ENCODE data around the gene CFDP1. TPM values are rescaled to one million over a fixed set of nuclear protein-coding genes. Genes with fewer than 3 reads are reported as not detected.

The CFDP1 gene
- total RNA-seq, 2 donors from 2014 or later = 79.8 to 117 TPM

GRCh38 chr16:75420987-75421819, 12.1 kb downstream of the CFDP1 start:
- peak; percentile 86 for DNase-seq
- peak; percentile 99 for ATAC-seq
- intact Hi-C loops (cut with DNase I, micrococcal nuclease) = no loop called here

GRCh38 chr16:75416904-75417565, 16.3 kb downstream of the CFDP1 start:
- intact Hi-C loops (cut with DNase I, micrococcal nuclease) = no loop called here
- DNase-seq = no peak
- no peak for ATAC-seq

GRCh38 chr16:75415169-75415905, 18.0 kb downstream of the CFDP1 start:
- DNase-seq = no peak

GRCh38 chr16:75413951-75414350, 19.4 kb downstream of the CFDP1 start:
- ATAC-seq = no peak
- DNase-seq = no peak
- intact Hi-C loops (cut with DNase I, micrococcal nuclease) = no loop called here

More at GRCh38 chr16:75415169-75415905, 18.0 kb downstream of the CFDP1 start:
- intact Hi-C loops (cut with DNase I, micrococcal nuclease) = no loop called here
- no peak for ATAC-seq

GRCh38 chr16:75406943-75407342, 26.4 kb downstream of the CFDP1 start:
- intact Hi-C loops (cut with DNase I, micrococcal nuclease) = loop anchor here in 1 of 2 donors (10.0 kb wide), 1 partner anchor 212 kb away; no protein-coding TSS in a partner anchor
- DNase-seq (no peak), ATAC-seq (no peak)

- intact Hi-C loops (cut with DNase I, micrococcal nuclease) = loop anchor here in 1 of 2 donors (10.0 kb wide), 1 partner anchor 208 kb away; no protein-coding TSS in a partner anchor
- ATAC-seq (peak; percentile 31), DNase-seq (no peak)
These were observed 30.4 kb downstream of the CFDP1 start for GRCh38 chr16:75402821-75403475.

GRCh38 chr16:75402159-75402820, 31.0 kb downstream of the CFDP1 start:
- no peak for DNase-seq
- ATAC-seq = no peak
- intact Hi-C loops (cut with DNase I, micrococcal nuclease) = loop anchor here in 1 of 2 donors (10.0 kb wide), 1 partner anchor 207 kb away; no protein-coding TSS in a partner anchor

- peak; percentile 90 for ATAC-seq
- no peak for DNase-seq
- intact Hi-C loops (cut with DNase I, micrococcal nuclease) = loop anchor here in 1 of 2 donors (10.0 kb wide), 1 partner anchor 207 kb away; no protein-coding TSS in a partner anchor
These were observed 31.6 kb downstream of the CFDP1 start for GRCh38 chr16:75401691-75402090.

GRCh38 chr16:75398333-75398732, 35.0 kb downstream of the CFDP1 start:
- ATAC-seq = no peak
- no peak for DNase-seq
- intact Hi-C loops (cut with DNase I, micrococcal nuclease) = loop anchor here in 1 of 2 donors (10.0 kb wide), 1 partner anchor 164 kb away; no protein-coding TSS in a partner anchor

- ATAC-seq (no peak), DNase-seq (no peak)
- intact Hi-C loops (cut with DNase I, micrococcal nuclease) = loop anchor here in 1 of 2 donors (10.0 kb wide), 1 partner anchor 160 kb away; no protein-coding TSS in a partner anchor
These were observed 38.4 kb downstream of the CFDP1 start for GRCh38 chr16:75394941-75395340.

- ATAC-seq = no peak
- intact Hi-C loops (cut with DNase I, micrococcal nuclease) = loop anchor here in 1 of 2 donors (10.0 kb wide), 1 partner anchor 158 kb away; no protein-coding TSS in a partner anchor
- DNase-seq = no peak
These were observed 40.4 kb downstream of the CFDP1 start for GRCh38 chr16:75392906-75393305.

GRCh38 chr16:75390926-75391653, 42.2 kb downstream of the CFDP1 start:
- DNase-seq (no peak), ATAC-seq (no peak)
- intact Hi-C loops (cut with DNase I, micrococcal nuclease) = loop anchor here in 1 of 2 donors (10.0 kb wide), 1 partner anchor 156 kb away; no protein-coding TSS in a partner anchor

- intact Hi-C loops (cut with DNase I, micrococcal nuclease) = loop anchor here in 1 of 2 donors (5.0 kb wide), 1 partner anchor 157 kb away; no protein-coding TSS in a partner anchor
- no peak for DNase-seq
- ATAC-seq = no peak
These were observed 44.1 kb downstream of the CFDP1 start for GRCh38 chr16:75389096-75389690.

GRCh38 chr16:75387951-75388350, 45.4 kb downstream of the CFDP1 start:
- ATAC-seq = no peak

GRCh38 chr16:75385507-75386152, 47.7 kb downstream of the CFDP1 start:
- intact Hi-C loops (cut with DNase I, micrococcal nuclease) = loop anchor here in 1 of 2 donors (5.0 kb wide), 1 partner anchor 153 kb away; no protein-coding TSS in a partner anchor
- ATAC-seq (peak; percentile 59), DNase-seq (no peak)

More at GRCh38 chr16:75387951-75388350, 45.4 kb downstream of the CFDP1 start:
- intact Hi-C loops (cut with DNase I, micrococcal nuclease) = loop anchor here in 1 of 2 donors (5.0 kb wide), 1 partner anchor 156 kb away; no protein-coding TSS in a partner anchor
- DNase-seq = no peak

- ATAC-seq (no peak), DNase-seq (no peak)
- intact Hi-C loops (cut with DNase I, micrococcal nuclease) = no loop called here
These were observed 50.2 kb downstream of the CFDP1 start for GRCh38 chr16:75383141-75383540.
